Fibroblast of lung (primary cell): ENCODE results near the gene SLC6A20. TPM values are rescaled to one million over a fixed set of nuclear protein-coding genes. Genes with fewer than 3 reads are reported as not detected.

ENCODE experiments used
- DNase-seq, 2 donors: peaks; one replicate each; pipeline versions ENCODE4 v3.0.0 to v3.0.0-alpha.2; 2010; ENCODE audit warnings: low read depth in 2 of 2
- H2AFZ ChIP-seq: 2 replicates; pipeline ENCODE4 v1.5.1; 2012; ENCODE audit warnings: low read length, control low read depth, inconsistent platforms
- H3K27ac ChIP-seq: 2 replicates; pipeline ENCODE4 v1.5.1; 2011; ENCODE audit warnings: low read length, control low read depth; ENCODE audit not compliant: insufficient read depth
- H3K27me3 ChIP-seq: 2 replicates; pipeline ENCODE4 v1.5.1; 2011; ENCODE audit warnings: mild to moderate bottlenecking, low read length; ENCODE audit not compliant: control insufficient read depth, insufficient read depth
- H3K36me3 ChIP-seq: 2 replicates; pipeline ENCODE4 v1.5.1; 2011; ENCODE audit warnings: low read length; ENCODE audit not compliant: control insufficient read depth, insufficient read depth
- H3K4me1 ChIP-seq: 2 replicates; pipeline ENCODE4 v1.5.1; 2011; ENCODE audit warnings: low read length; ENCODE audit not compliant: control insufficient read depth, insufficient read depth; ENCODE audit errors: extremely low read depth
- H3K4me2 ChIP-seq: 2 replicates; pipeline ENCODE4 v1.5.1; 2011; ENCODE audit warnings: low read length, control low read depth; ENCODE audit not compliant: insufficient read depth; ENCODE audit errors: extremely low read depth
- H3K4me3 ChIP-seq, 4 experiments: fragments of 200-600 bp in 1 of 4; sonication (generic) in 1 of 4; replicated peaks in 1 of 4; 2 replicates each; pipeline ENCODE4 v1.5.1; 2011 to 2016; ENCODE audit warnings: low read length in 4 of 4, low read depth in 3 of 4, mild to moderate bottlenecking in 3 of 4, control low read depth in 2 of 4, inconsistent platforms in 1 of 4, mixed read lengths in 1 of 4; ENCODE audit not compliant: insufficient read depth in 1 of 4; ENCODE audit errors: control extremely low read depth in 1 of 4
- H3K79me2 ChIP-seq: 2 replicates; pipeline ENCODE4 v1.5.1; 2012; ENCODE audit warnings: mild to moderate bottlenecking, low read length, inconsistent platforms; ENCODE audit not compliant: control insufficient read depth, insufficient read depth
- H3K9ac ChIP-seq: 2 replicates; pipeline ENCODE4 v1.5.1; 2011; ENCODE audit warnings: mild to moderate bottlenecking, low read length, control low read depth; ENCODE audit not compliant: insufficient read depth
- H3K9me3 ChIP-seq: 2 replicates; pipeline ENCODE4 v1.5.1; 2012; ENCODE audit warnings: low read depth, low read length; ENCODE audit not compliant: control insufficient read depth, insufficient read depth
- H4K20me1 ChIP-seq: 2 replicates; pipeline ENCODE4 v1.5.1; 2011; ENCODE audit warnings: low read length; ENCODE audit not compliant: control insufficient read depth, insufficient read depth; ENCODE audit errors: extremely low read depth
- EZH2 ChIP-seq: IDR thresholded peaks from 2 replicates; pipeline ENCODE4 v1.5.1; 2012; ENCODE audit warnings: low read length, control low read depth, mild to moderate bottlenecking; ENCODE audit errors: missing control alignments
- polyA plus RNA-seq, 2 donors: library from polyadenylated mRNA; depleted of rRNA in 1 of 2; stranded (reverse) in 1 of 2; unstranded in 1 of 2; fragments of >200 nt; gene quantifications; 2 replicates each; pipeline ENCODE4 v1.2.1, GENCODE V29; 2011 to 2012; ENCODE audit warnings: missing spikeins in 1 of 2
- total RNA-seq: library from RNA; depleted of rRNA; stranded (reverse); fragments of >200 nt; gene quantifications from 2 replicates; pipeline ENCODE4 v1.2.1, GENCODE V29; 2014
- TF ChIP-seq, protein P1 (sequence below), 2 donors: IDR thresholded peaks in 1 of 2; conservative IDR thresholded peaks in 1 of 2; 1 replicate in 1 of 2; 2 replicates in 1 of 2; pipeline ENCODE4 v1.5.1; 2011 to 2012; ENCODE audit warnings: low read length in 2 of 2, control low read depth in 1 of 2, inconsistent platforms in 1 of 2, low read depth in 1 of 2, mild to moderate bottlenecking in 1 of 2

SLC6A20 gene
- total and polyA plus RNA-seq, 2 donors (not counting 1 experiment from before 2014, with no cell fraction given) = not detected

DNA sequence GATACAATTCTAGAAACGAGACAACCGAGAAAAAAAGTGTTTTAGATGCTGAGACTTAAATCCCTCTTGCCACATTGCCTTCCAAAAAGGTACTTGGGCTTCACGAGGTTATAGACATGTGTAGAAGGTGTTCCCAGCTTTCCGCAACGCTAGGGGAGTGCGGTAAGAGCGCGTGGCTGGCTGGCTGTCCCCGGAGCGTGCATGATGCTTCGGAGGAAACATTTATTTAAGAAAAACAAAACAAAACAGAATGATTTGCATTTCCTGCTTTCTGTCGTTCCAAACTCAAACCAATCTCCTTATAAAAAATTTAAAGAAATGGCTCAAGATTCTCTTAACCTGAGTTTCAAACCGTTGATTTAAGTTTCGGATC is 841 bp downstream of the SLC6A20 start:
- Histone ChIP-seq H3K4me1 (peaks cover 4% of the 10 kb centered on the region), H3K9me3 (no peaks in the 10 kb centered on the region), H3K9ac (no peak overlapping the region), H3K79me2 (no peaks in the 10 kb centered on the region), H3K27me3 (peaks cover 60% of the 10 kb centered on the region), H2AFZ (no peak overlapping the region), H3K36me3 (no peaks in the 10 kb centered on the region), H3K27ac (no peak overlapping the region), H3K4me2 (no peak overlapping the region), H4K20me1 (peaks cover 2% of the 10 kb centered on the region), H3K4me3 (peak overlapping the region in 1 of 4 experiments; percentile 1)
- DNase-seq = peak in 1 of 2 donors; percentile 33
- TF ChIP-seq, protein P1, sequence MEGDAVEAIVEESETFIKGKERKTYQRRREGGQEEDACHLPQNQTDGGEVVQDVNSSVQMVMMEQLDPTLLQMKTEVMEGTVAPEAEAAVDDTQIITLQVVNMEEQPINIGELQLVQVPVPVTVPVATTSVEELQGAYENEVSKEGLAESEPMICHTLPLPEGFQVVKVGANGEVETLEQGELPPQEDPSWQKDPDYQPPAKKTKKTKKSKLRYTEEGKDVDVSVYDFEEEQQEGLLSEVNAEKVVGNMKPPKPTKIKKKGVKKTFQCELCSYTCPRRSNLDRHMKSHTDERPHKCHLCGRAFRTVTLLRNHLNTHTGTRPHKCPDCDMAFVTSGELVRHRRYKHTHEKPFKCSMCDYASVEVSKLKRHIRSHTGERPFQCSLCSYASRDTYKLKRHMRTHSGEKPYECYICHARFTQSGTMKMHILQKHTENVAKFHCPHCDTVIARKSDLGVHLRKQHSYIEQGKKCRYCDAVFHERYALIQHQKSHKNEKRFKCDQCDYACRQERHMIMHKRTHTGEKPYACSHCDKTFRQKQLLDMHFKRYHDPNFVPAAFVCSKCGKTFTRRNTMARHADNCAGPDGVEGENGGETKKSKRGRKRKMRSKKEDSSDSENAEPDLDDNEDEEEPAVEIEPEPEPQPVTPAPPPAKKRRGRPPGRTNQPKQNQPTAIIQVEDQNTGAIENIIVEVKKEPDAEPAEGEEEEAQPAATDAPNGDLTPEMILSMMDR (conservative IDR thresholded peaks at IDR 0.05 in 1 of 2, IDR thresholded peaks at IDR 0.05 in 1 of 2; ENCODE audit: low read depth in 1 of 2, low read length in 2 of 2) = no peak
- no peak for TF ChIP-seq EZH2

DNA sequence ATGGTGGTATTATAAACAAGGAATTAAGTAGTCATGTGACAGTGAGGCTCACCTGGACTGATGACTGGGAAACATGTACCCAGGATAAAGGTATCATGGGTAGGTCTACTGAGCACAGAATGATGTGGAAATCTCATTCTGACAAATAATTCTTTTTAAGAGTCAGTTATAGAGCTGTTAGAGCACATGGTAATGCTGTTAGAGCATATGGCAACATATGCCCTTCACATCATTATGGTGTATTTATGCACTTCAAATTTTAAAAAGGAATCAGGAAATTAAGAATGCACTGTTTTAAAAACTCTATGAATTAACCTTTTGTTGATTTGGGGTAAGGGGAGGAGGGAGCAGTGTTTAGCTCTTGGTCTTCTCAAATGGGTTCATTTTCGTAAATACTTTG is 1.7 kb downstream of the SLC6A20 start:
- Histone ChIP-seq H3K9me3 (no peaks in the 10 kb centered on the region), H3K27ac (no peak overlapping the region), H3K79me2 (no peaks in the 10 kb centered on the region), H4K20me1 (peaks cover 2% of the 10 kb centered on the region), H3K27me3 (peaks cover 61% of the 10 kb centered on the region), H3K4me1 (peaks cover 4% of the 10 kb centered on the region), H3K4me3 (no peak overlapping the region), H3K9ac (no peak overlapping the region), H2AFZ (no peak overlapping the region), H3K36me3 (no peaks in the 10 kb centered on the region), H3K4me2 (no peak overlapping the region)
- DNase-seq = no peak
- no peak for TF ChIP-seq EZH2
- TF ChIP-seq, protein P1 (conservative IDR thresholded peaks at IDR 0.05 in 1 of 2, IDR thresholded peaks at IDR 0.05 in 1 of 2; ENCODE audit: low read depth in 1 of 2, low read length in 2 of 2) = no peak

DNA sequence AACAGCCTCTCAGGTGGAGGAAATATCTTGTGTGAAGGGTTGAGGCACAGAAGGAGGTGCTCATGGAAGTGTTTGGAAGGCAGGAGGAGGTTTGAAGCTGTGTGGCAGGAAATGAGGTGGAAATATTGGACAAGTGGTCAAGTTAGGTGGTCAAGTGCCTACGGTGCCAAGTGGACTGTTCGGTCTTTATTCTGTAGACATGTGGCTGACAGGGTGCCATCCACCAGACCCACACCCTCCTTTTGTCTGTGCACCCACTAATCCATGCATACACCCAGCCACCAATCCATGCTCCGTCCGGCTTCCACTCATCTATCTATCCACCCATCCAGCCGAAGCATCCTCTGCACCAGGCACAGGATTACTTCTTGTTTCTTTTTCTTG is 2.2 kb downstream of the SLC6A20 start:
- H3K79me2 ChIP-seq = no peaks in the 10 kb centered on the region
- no peak for DNase-seq
- TF ChIP-seq EZH2 = no peak
- TF ChIP-seq, protein P1 (conservative IDR thresholded peaks at IDR 0.05 in 1 of 2, IDR thresholded peaks at IDR 0.05 in 1 of 2; ENCODE audit: low read depth in 1 of 2, low read length in 2 of 2) = no peak
- no peak overlapping the region for H3K27ac ChIP-seq
- no peak overlapping the region for H3K4me3 ChIP-seq
- H3K4me1 ChIP-seq = peaks cover 4% of the 10 kb centered on the region
- no peak overlapping the region for H2AFZ ChIP-seq
- H3K9me3 ChIP-seq = no peaks in the 10 kb centered on the region
- H3K27me3 ChIP-seq = peaks cover 56% of the 10 kb centered on the region
- peaks cover 2% of the 10 kb centered on the region for H4K20me1 ChIP-seq
- H3K9ac ChIP-seq = no peak overlapping the region
- no peak overlapping the region for H3K4me2 ChIP-seq
- H3K36me3 ChIP-seq = no peaks in the 10 kb centered on the region
